Measurements from ENCODE around the gene BTBD1.

Gene BTBD1

GRCh38 chr15:83066734-83067637 is at the start of gene BTBD1:
Gene BTBD1 (minus strand): TSS chr15:83067252. CDS start chr15:83067151, 101 bp downstream.
- peak; percentile 73 for DNase-seq

- DNase-seq: no peak
Observed at GRCh38 chr15:83115831-83116565, 48.9 kb upstream of the BTBD1 start.

- no peak for DNase-seq
Observed at GRCh38 chr15:83115410-83115809, 48.4 kb upstream of the BTBD1 start.

GRCh38 chr15:83114856-83115255 is 47.8 kb upstream of the BTBD1 start:
- DNase-seq: no peak

- no peak for DNase-seq
Observed at GRCh38 chr15:83113881-83114674, 47.0 kb upstream of the BTBD1 start.

GRCh38 chr15:83112956-83113299 is 45.9 kb upstream of the BTBD1 start:
- DNase-seq: no peak

- no peak for DNase-seq
Observed at GRCh38 chr15:83112233-83112955, 45.3 kb upstream of the BTBD1 start.

GRCh38 chr15:83111149-83111548 is 44.1 kb upstream of the BTBD1 start:
- no peak for DNase-seq

- DNase-seq: no peak
Observed at GRCh38 chr15:83110381-83110780, 43.3 kb upstream of the BTBD1 start.

GRCh38 chr15:83109532-83109931 is 42.5 kb upstream of the BTBD1 start:
- DNase-seq: no peak

GRCh38 chr15:83108266-83109219 is 41.5 kb upstream of the BTBD1 start:
- no peak for DNase-seq

- DNase-seq: no peak
Observed at GRCh38 chr15:83107841-83108181, 40.8 kb upstream of the BTBD1 start.

- no peak for DNase-seq
Observed at GRCh38 chr15:83106994-83107840, 40.2 kb upstream of the BTBD1 start, which contains the start of gene TM6SF1. Gene TM6SF1 (plus strand): TSS chr15:83107645. CDS start chr15:83107681, 36 bp downstream.

GRCh38 chr15:83105440-83105839 is 38.4 kb upstream of the BTBD1 start:
- no peak for DNase-seq

- no peak for DNase-seq
Observed at GRCh38 chr15:83104141-83104540, 37.1 kb upstream of the BTBD1 start.

GRCh38 chr15:83102346-83102745 is 35.3 kb upstream of the BTBD1 start:
- no peak for DNase-seq

- no peak for DNase-seq
Observed at GRCh38 chr15:83100097-83100646, 33.1 kb upstream of the BTBD1 start.

- DNase-seq: no peak
Observed at GRCh38 chr15:83099290-83099689, 32.2 kb upstream of the BTBD1 start.

GRCh38 chr15:83098079-83098478 is 31.0 kb upstream of the BTBD1 start:
- no peak for DNase-seq

GRCh38 chr15:83094583-83094982 is 27.5 kb upstream of the BTBD1 start:
- no peak for DNase-seq

All from activated effector memory CD4-positive, alpha-beta T cell treated with Interleukin-2 at 50 U/mL for 16 hours (primary cell).